OCI-LY3 (cell line): ENCODE data around the gene RETREG2.

Experiments
- H2AFZ ChIP-seq: fragments of 200-600, 300-600 bp; shearing (Covaris generic); 2 replicates; pipeline ENCODE4 v1.6.0; 2014; ENCODE audit warnings: antibody characterized with exemption, low read depth, low read length
- H3K27ac ChIP-seq: fragments of 200-600, 300-600 bp; sonication (generic); 2 replicates; pipeline ENCODE4 v1.5.1; 2014; ENCODE audit warnings: mild to moderate bottlenecking, low read length, moderate library complexity, mixed read lengths
- H3K27me3 ChIP-seq: fragments of 200-600, 300-600 bp; sonication (generic); 2 replicates; pipeline ENCODE4 v1.6.1; 2014; ENCODE audit warnings: low read depth, low read length, mixed read lengths
- H3K36me3 ChIP-seq: fragments of 200-600, 300-600 bp; sonication (generic); replicated peaks from 2 replicates; pipeline ENCODE3; 2014; ENCODE audit warnings: low read depth, low read length, mixed read lengths
- H3K4me1 ChIP-seq: fragments of 300-600, 200-600 bp; sonication (generic); 2 replicates; pipeline ENCODE4 v1.6.1; 2014; ENCODE audit warnings: low read length, mixed read lengths
- H3K4me2 ChIP-seq: fragments of 200-600, 300-600 bp; sonication (generic); 2 replicates; pipeline ENCODE4 v1.6.1; 2014; ENCODE audit warnings: low read length, mixed read lengths
- H3K4me3 ChIP-seq: fragments of 300-600, 200-600 bp; sonication (generic); 2 replicates; pipeline ENCODE4 v1.5.1; 2014; ENCODE audit warnings: antibody characterized with exemption, mild to moderate bottlenecking, low read length, moderate library complexity
- H3K79me2 ChIP-seq: fragments of 300-600, 200-600 bp; shearing (Covaris generic); 2 replicates; pipeline ENCODE4 v1.6.1; 2014; ENCODE audit warnings: mild to moderate bottlenecking, low read length, mixed read lengths
- H3K9ac ChIP-seq: fragments of 300-600, 200-600 bp; shearing (Covaris generic); 2 replicates; pipeline ENCODE4 v1.6.0; 2014; ENCODE audit warnings: mild to moderate bottlenecking, low read length, moderate library complexity
- H3K9me3 ChIP-seq: fragments of 200-600, 300-600 bp; shearing (Covaris generic); 2 replicates; pipeline ENCODE4 v1.6.1; 2014; ENCODE audit warnings: low read length, mixed read lengths; ENCODE audit not compliant: insufficient read depth
- H4K20me1 ChIP-seq: fragments of 200-600, 300-600 bp; sonication (generic); 2 replicates; pipeline ENCODE4 v1.6.1; 2016; ENCODE audit warnings: low read length, mixed read lengths; ENCODE audit not compliant: insufficient read depth
- CTCF ChIP-seq: fragments of 200-600, 300-600 bp; sonication (generic); IDR thresholded peaks from 2 replicates; pipeline ENCODE4 v1.5.1; 2014; ENCODE audit warnings: antibody characterized with exemption, low read length, low read depth
- EZH2phosphoT487 ChIP-seq: fragments of 200-600 bp; shearing (Covaris generic); IDR thresholded peaks from 2 replicates; pipeline ENCODE4 v1.6.1; 2018; ENCODE audit warnings: antibody characterized with exemption, mixed run types, low read depth

Gene RETREG2

GRCh38 chr2:219204425-219205164 lies 26.5 kb downstream of the RETREG2 start:
- TF ChIP-seq EZH2phosphoT487 (no peak), CTCF (no peak)
- no peaks in the 10 kb centered on the region for H3K27me3 ChIP-seq
- no peak overlapping the region for H3K27ac ChIP-seq
- no peak overlapping the region for H3K4me3 ChIP-seq
- no peaks in the 10 kb centered on the region for H4K20me1 ChIP-seq
- peaks cover 7% of the 10 kb centered on the region for H3K4me1 ChIP-seq
- H2AFZ ChIP-seq, result no peak overlapping the region
- H3K36me3 ChIP-seq, result no peaks in the 10 kb centered on the region
- H3K4me2 ChIP-seq, result no peak overlapping the region
- no peak overlapping the region for H3K9ac ChIP-seq
- H3K9me3 ChIP-seq, result no peaks in the 10 kb centered on the region
- no peaks in the 10 kb centered on the region for H3K79me2 ChIP-seq

GRCh38 chr2:219205165-219205538 lies 27.1 kb downstream of the RETREG2 start:
- Histone ChIP-seq H3K9ac (no peak overlapping the region), H2AFZ (no peak overlapping the region), H3K27me3 (no peaks in the 10 kb centered on the region), H3K36me3 (no peaks in the 10 kb centered on the region), H3K4me3 (no peak overlapping the region), H3K27ac (no peak overlapping the region), H3K4me2 (no peak overlapping the region), H3K9me3 (no peaks in the 10 kb centered on the region), H3K79me2 (no peaks in the 10 kb centered on the region), H4K20me1 (no peaks in the 10 kb centered on the region), H3K4me1 (peaks cover 7% of the 10 kb centered on the region)
- TF ChIP-seq EZH2phosphoT487 (no peak), CTCF (no peak)

GRCh38 chr2:219205981-219206327 lies 27.9 kb downstream of the RETREG2 start:
- peak overlapping the region; percentile 77 for H2AFZ ChIP-seq

More at GRCh38 chr2:219205981-219206327, 27.9 kb downstream of the RETREG2 start:
- peak overlapping the region; percentile 67 for H3K27ac ChIP-seq
- H3K4me3 ChIP-seq, result peak overlapping the region; percentile 91
- H3K4me1 ChIP-seq, result peaks cover 7% of the 10 kb centered on the region
- H4K20me1 ChIP-seq, result no peaks in the 10 kb centered on the region
- H3K36me3 ChIP-seq, result no peaks in the 10 kb centered on the region
- H3K4me2 ChIP-seq, result peak overlapping the region; percentile 92
- no peaks in the 10 kb centered on the region for H3K9me3 ChIP-seq
- TF ChIP-seq EZH2phosphoT487 (no peak), CTCF (no peak)
- H3K9ac ChIP-seq, result peak overlapping the region; percentile 86
- H3K79me2 ChIP-seq, result no peaks in the 10 kb centered on the region
- no peaks in the 10 kb centered on the region for H3K27me3 ChIP-seq
